Esophagus squamous epithelium (tissue), 5 donors: ENCODE results near the gene MUC4. TPM values are rescaled to one million over a fixed set of nuclear protein-coding genes. Genes with fewer than 3 reads are reported as not detected.

ENCODE experiments used
- DNase-seq: peaks from one replicate; lab custom pipeline; 2025; lab: John Stamatoyannopoulos, UW
- H3K27ac ChIP-seq, 4 donors: fragments of 200-600 bp; sonication (generic); one replicate each; pipeline ENCODE4 v1.5.1; 2016 to 2019; ENCODE audit warnings: mild to moderate bottlenecking in 1 of 4
- H3K27me3 ChIP-seq, 4 donors: fragments of 200-600 bp; sonication (generic); 1 replicate in 3 of 4; 2 replicates in 1 of 4; pipeline versions ENCODE4 v1.5.1 to v1.6.0; 2017 to 2021; ENCODE audit warnings: antibody characterized with exemption in 1 of 4
- H3K36me3 ChIP-seq, 3 donors: fragments of 200-600 bp; sonication (generic); one replicate each; pipeline ENCODE4 v1.5.1; 2016 to 2019
- H3K4me1 ChIP-seq, 3 donors: fragments of 200-600 bp; sonication (generic); one replicate each; pipeline ENCODE4 v1.5.1; 2017 to 2019
- H3K4me3 ChIP-seq, 4 donors: fragments of 200-600 bp; sonication (generic); 1 replicate in 3 of 4; 2 replicates in 1 of 4; pipeline ENCODE4 v1.5.1; 2016 to 2019; ENCODE audit warnings: mild to moderate bottlenecking in 2 of 4, moderate library complexity in 1 of 4
- H3K9me3 ChIP-seq, 3 donors: fragments of 200-600 bp; sonication (generic); one replicate each; pipeline ENCODE4 v1.5.1; 2016 to 2019
- CTCF ChIP-seq, 6 experiments: fragments of 450-650 bp in 4 of 6; fragments of 200-600 bp in 2 of 6; sonication (generic) in 2 of 6; IDR thresholded peaks; one replicate each; pipeline ENCODE4 v1.5.1; 2016 to 2019; ENCODE audit warnings: antibody characterized with exemption in 6 of 6, mild to moderate bottlenecking in 4 of 6, moderate library complexity in 4 of 6
- POLR2A ChIP-seq, 4 donors: fragments of 450-650 bp; IDR thresholded peaks; one replicate each; pipeline ENCODE4 v1.6.1; 2017; ENCODE audit warnings: antibody characterized with exemption in 4 of 4, mild to moderate bottlenecking in 4 of 4, moderate library complexity in 3 of 4
- WGBS, 2 donors: methylation state at CpG; one replicate each; pipeline ENCODE4 v1.1.5; 2018; 5-methylcytosine and 5-hydroxymethylcytosine counted together
- intact Hi-C: fragments of 100-400 bp; cut with DNase I; formaldehyde crosslinking; loops from one replicate; pipeline ENCODE4 v1.15.0; 2022
- total RNA-seq, 4 donors: library from RNA; depleted of rRNA; stranded (reverse); fragments of >200 nt; gene quantifications; one replicate each; pipeline ENCODE4 v1.1.0, GENCODE V29; 2016
- donor health status: DM: yes; HTN: yes; CAD: no.

The MUC4 gene
- total RNA-seq, 4 donors from 2014 or later, result 11.1 to 51.6 (median 32.2) TPM

- TF ChIP-seq POLR2A (IDR thresholded peaks at IDR 0.05), result no peak
- no peak for TF ChIP-seq CTCF (IDR thresholded peaks at IDR 0.05)
- DNase-seq, result no peak
- Histone ChIP-seq H3K27me3 (peaks cover 0 to 44% (median 0%) of the 10 kb centered on the region in 4 donors), H3K9me3 (no peaks in the 10 kb centered on the region), H3K4me3 (no peak overlapping the region), H3K27ac (no peak overlapping the region), H3K36me3 (no peaks in the 10 kb centered on the region), H3K4me1 (peaks cover 0 to 19% (median 9%) of the 10 kb centered on the region in 3 donors)
- 83% methylated on average over 16 of the region's 16 CpGs for WGBS, 2 donors
- intact Hi-C loops, result no loop called here
These were observed 10.5 kb upstream of the MUC4 start for GRCh38 chr3:195822131-195822696.

GRCh38 chr3:195821403-195822130 is 9.8 kb upstream of the MUC4 start:
- intact Hi-C loops, result no loop called here
- H3K27me3 ChIP-seq, result peaks cover 0 to 44% (median 0%) of the 10 kb centered on the region in 4 donors
- no peak for DNase-seq
- 76 to 88% methylated on average over 14 to 19 of the region's 21 CpGs for WGBS, 2 donors
- peaks cover 0 to 19% (median 9%) of the 10 kb centered on the region in 3 donors for H3K4me1 ChIP-seq
- H3K27ac ChIP-seq, result no peak overlapping the region
- H3K9me3 ChIP-seq, result no peaks in the 10 kb centered on the region
- no peak overlapping the region for H3K4me3 ChIP-seq
- TF ChIP-seq POLR2A (IDR thresholded peaks at IDR 0.05) (no peak), CTCF (IDR thresholded peaks at IDR 0.05) (no peak)
- H3K36me3 ChIP-seq, result no peaks in the 10 kb centered on the region

GRCh38 chr3:195820901-195821300 is 9.2 kb upstream of the MUC4 start:
- no peak overlapping the region for H3K27ac ChIP-seq
- H3K27me3 ChIP-seq, result peaks cover 0 to 44% (median 0%) of the 10 kb centered on the region in 4 donors
- 71 to 100% methylated on average over 1 to 5 of the region's 5 CpGs for whole genome bisulfite sequencing, 2 donors
- no peak overlapping the region for H3K4me3 ChIP-seq
- no peak for DNase-seq
- TF ChIP-seq POLR2A (IDR thresholded peaks at IDR 0.05) (no peak), CTCF (IDR thresholded peaks at IDR 0.05) (no peak)
- intact Hi-C loops, result no loop called here
- no peaks in the 10 kb centered on the region for H3K9me3 ChIP-seq
- peaks cover 0 to 19% (median 9%) of the 10 kb centered on the region in 3 donors for H3K4me1 ChIP-seq
- H3K36me3 ChIP-seq, result no peaks in the 10 kb centered on the region

GRCh38 chr3:195820186-195820585 is 8.5 kb upstream of the MUC4 start:
- H3K36me3 ChIP-seq, result no peaks in the 10 kb centered on the region
- no peak for DNase-seq
- 61 to 86% methylated on average over 3 to 7 of the region's 8 CpGs for whole genome bisulfite sequencing, 2 donors
- H3K27me3 ChIP-seq, result peaks cover 0 to 38% (median 0%) of the 10 kb centered on the region in 4 donors
- intact Hi-C loops, result no loop called here
- TF ChIP-seq POLR2A (IDR thresholded peaks at IDR 0.05) (no peak), CTCF (IDR thresholded peaks at IDR 0.05) (no peak)
- no peak overlapping the region for H3K4me3 ChIP-seq
- H3K27ac ChIP-seq, result no peak overlapping the region
- H3K4me1 ChIP-seq, result peaks cover 0 to 17% (median 9%) of the 10 kb centered on the region in 3 donors
- H3K9me3 ChIP-seq, result no peaks in the 10 kb centered on the region

- 81 to 89% methylated on average over 6 to 21 of the region's 21 CpGs for WGBS, 2 donors
- Histone ChIP-seq H3K4me1 (peaks cover 0 to 4% (median under 1%) of the 10 kb centered on the region in 3 donors), H3K27ac (no peak overlapping the region), H3K36me3 (no peaks in the 10 kb centered on the region), H3K27me3 (peaks cover 0 to 34% (median 0%) of the 10 kb centered on the region in 4 donors), H3K4me3 (no peak overlapping the region), H3K9me3 (no peaks in the 10 kb centered on the region)
- intact Hi-C loops, result no loop called here
- TF ChIP-seq CTCF (IDR thresholded peaks at IDR 0.05) (no peak), POLR2A (IDR thresholded peaks at IDR 0.05) (no peak)
- no peak for DNase-seq
These were observed 6.6 kb upstream of the MUC4 start for GRCh38 chr3:195818301-195818700.
